HG03575 (cell line): ENCODE measurements around the gene BRI3.

Experiments
- ATAC-seq: cut with Tn5 transposase; IDR thresholded peaks from one replicate; pipeline ENCODE4 v1.9.1; 2021; ENCODE audit not compliant: unreplicated experiment, insufficient number of reproducible peaks, low FRiP score; ENCODE audit errors: extremely low read depth

The BRI3 gene

DNA sequence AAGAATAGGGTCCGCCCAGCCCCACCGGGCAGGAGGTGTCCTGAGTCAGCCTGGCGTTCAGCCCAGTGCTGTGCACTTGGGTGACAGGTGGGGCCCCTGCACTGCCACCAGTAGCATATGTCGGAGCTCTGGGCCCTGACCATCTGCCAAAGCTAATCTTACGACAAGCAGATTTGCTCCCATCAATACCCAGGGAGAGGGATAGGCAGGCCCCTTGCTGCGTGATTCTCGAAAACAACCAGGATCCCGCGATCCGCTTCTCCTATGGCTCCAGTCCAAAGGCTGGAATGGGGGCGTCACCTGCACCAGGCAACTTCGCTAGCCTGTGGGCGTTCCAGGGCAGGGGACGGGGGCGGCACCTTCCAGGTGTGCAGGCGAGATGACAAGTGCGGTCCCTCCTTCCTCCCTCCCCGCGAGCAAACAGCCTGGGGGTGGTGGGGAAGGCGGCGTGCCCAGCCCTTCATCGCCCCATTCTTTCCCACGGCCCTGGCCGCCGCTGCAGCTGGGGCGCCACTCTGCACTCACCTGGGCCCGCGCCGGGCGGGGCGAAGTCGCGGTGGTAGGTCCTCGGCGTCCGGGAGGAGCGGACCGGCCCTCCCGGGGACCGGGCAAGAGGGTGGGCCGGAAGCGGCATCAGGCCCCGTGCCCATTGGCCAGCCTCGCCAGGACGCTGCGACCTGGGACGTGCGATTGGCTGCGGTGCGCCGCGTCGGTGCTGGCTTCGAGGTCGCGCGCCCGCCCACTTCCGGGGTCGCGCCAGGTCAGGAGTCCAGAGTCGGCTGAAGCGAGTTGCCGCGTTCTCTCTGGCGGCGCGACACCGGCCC lies 29.7 kb upstream of the BRI3 start, which contains the start of gene TECPR1:
TECPR1 (minus strand) TSS at position 632 of the 824 bp plus-strand sequence. CDS start 6,086 bp downstream, outside the sequence.
- ATAC-seq, result peak; percentile 78

DNA sequence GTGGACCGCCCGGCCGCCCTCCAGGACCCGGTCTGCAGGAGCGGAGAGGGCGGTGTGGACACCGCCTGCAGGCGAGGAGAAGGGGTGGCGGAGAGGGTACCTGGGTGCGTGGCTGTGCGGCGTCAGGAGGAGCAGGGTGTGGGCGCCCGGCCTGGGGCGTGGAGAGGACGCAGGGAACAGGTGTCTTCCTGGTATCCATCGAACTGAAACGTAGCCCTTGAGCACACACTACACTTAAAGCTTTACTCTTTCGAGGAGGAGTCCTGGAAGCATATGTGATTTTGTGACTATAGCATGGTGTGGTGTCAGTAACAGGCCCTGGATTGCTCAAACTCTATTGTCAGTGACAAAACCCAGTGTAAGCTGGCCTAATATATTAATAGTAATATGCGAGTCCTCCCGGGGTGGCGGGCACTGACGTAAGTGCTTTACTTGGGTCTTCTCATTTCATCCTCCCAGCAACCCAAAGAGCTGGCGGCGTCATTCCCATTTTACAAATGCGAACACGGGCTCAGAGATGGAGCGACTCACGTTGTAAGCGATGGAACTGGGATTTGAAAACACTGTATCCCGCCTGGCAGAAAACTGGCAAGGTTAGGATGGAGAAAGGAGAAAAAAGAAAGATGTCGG lies 28.9 kb upstream of the BRI3 start:
- ATAC-seq, result no peak

DNA sequence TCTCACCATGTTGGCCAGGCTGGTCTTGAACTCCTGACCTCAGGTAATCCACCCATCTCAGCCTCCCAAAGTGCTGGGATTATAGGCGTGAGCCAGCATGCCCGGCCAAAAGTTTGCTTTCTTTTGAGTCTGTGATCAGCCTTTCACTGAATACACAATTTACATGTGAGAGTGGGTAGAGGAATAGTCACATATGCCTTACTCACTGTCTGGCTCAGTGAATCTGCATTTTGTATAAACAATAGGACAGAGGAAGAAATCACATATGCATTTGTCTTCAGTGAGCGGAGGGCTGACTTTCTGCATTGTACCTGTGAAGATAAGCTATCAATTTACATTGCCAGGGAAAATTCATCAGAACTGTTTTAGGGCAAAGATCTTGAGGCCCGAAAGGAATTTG lies 27.0 kb upstream of the BRI3 start:
- no peak for ATAC-seq

DNA sequence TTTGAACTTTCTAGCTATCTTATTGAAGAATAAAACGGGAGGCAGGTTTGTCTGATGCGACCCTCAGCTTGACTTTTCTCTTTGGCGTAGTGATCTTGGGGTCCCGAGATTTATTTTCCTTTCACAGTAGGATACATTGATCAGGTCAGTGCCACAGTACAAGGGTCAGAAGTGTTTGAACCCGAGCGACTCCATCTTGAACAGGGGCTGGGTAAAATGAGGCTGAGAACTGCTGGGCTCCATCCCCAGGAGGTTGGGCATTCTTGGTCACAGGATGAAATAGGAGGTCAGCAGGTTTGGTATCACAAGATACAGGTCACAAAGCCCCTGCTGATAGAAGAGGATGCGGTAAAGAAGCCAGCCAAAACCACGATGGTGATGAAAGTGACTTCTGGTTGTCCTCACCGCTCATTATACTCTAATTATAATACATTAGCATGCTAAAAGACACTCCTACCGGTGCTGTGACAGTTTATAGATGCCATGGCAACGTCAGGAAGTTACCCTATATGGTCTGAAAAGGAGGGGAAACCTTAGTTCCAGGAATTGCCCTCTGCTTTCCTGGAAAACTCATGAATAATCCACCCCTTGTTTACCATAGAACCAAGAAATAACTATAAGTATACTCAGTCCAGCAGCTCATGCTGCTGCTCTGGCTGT lies 26.4 kb upstream of the BRI3 start:
- ATAC-seq, result no peak

DNA sequence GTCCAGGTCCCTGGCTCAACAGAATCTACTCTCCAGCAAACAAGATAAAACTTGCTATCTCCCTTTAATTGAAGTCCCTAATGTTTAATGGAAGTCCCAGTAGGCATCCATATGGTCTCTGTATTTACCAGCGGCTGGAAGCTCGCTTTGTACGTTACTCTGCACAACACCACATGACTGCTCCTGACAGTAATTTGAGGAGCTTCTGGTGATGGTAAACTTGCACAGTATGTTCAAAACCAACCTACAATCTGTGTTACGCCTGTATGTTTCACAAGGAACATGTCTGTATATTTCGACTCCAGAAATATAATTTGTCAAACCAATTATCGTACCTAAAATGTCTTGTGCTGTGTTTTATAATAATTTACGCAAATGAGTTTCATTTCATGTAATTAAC lies 25.1 kb upstream of the BRI3 start:
- ATAC-seq, result no peak

DNA sequence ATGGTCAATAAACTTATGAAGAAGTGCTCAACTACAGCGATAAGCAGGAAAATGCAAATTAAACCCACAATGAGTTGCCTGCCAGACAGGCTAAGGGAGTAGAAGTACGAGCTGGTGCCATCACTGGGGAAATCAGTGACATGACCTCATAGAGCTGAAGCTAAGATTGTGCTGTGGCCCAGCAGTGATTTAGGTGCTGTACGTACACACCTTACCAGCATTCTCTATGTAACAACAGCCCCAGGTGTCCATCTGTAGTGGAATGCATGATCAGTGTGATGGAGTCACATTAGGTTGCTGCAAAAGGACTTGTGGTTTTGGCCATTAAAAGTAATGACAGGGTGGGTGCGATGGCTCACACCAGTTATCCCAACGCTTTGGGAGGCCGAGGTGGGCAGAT lies 23.8 kb upstream of the BRI3 start:
- ATAC-seq, result no peak

DNA sequence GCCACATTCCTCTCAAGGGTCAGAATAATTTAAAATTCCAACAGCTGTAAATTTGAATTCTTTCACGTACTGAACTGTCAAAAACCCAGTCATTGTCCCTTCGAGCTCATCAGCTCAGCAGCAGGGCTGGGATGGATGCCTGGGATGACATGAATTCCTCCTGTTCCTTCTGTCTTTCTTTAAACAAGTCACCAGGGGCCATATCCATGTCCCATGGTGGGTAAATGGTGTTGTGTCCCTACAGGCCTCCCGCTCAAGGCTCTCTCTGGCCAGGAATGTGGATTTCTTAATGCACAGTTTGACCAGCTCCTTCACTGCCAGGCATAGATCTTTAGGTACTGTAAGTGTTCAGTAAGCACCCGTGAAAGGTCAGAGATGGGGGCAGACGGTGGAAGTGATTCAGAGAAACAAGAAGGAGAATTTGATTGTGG lies 15.6 kb upstream of the BRI3 start:
- ATAC-seq, result no peak

DNA sequence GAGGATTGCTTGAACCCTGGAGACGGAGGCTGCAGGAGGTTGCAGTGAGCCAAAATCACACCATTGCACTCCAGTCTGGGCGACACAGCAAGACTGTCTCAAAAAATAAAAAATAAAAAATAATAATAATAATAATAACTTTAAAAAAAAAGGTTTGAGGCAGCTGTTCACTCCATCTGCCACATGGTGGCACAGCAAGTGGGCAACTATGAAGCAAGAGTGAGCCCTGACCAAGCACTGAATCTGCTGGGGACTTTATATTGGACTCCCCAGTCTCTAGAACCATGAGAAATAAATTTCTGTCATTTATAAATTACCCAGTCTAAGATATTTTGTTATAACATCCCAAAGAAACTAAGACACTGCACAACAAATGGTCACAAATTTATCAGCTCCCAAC lies 14.6 kb upstream of the BRI3 start:
- ATAC-seq, result no peak

DNA sequence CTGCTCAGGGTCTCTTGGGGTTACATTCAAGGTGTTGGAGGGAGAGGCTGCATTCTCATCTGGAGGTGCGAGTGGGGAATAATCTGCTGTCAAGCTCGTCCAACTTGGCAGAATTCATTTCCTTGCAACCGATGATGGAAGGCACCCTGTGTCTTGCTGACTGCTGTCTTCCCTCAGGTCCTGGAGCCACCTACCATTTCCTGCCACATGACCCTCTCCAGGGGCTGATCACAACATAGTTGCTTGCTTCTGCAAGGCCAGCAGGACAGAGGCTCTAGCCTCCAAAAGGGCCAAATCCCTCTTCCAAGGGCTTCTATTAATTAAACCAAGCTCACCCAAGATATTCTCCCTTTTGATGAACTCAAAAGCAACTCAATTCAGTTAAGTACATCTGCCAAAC lies 14.2 kb upstream of the BRI3 start:
- ATAC-seq, result no peak

DNA sequence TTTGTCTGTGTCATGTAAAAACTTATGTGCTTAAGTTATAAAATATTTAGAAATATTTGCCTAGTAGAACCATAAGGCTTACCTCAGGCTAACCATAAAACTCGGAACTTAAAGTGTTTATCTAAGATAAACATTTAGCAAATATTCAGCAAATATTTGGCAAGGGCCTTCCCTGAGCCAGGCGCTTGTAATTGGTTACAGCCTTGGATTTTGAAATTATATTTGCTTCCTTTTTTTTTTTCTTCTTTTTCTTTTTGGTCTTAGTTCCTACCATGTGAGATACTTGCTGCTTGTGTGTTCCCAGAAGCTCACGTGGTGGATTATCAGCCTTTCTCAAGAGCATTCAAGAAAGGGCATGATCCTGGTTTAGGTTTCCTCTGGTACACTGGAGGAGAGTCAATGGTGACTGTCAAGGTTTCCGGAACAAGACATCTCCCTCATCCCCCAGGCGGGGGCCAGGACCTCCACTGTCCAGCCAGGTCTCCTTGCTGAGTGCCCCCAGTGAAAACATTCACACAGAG lies 5.2 kb upstream of the BRI3 start:
- no peak for ATAC-seq

DNA sequence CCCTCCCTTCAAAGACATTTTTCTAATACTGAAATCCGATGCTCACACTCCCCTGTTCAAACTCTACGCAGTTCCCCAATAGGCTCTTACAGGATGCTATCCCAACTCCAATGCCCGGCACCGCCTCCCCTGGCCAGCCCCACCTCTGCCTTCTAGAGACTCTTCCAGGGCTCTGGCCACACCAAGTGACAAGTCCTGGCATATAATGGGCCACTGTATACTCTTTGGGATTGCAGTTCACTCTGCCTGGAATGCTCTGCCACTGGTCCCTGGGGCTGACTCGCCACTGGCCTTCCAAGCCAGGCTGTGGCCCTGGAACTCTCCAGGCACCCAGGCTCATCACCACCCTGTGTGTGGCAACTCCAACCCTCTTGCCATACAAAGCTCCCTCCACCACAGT lies 3.1 kb upstream of the BRI3 start:
- no peak for ATAC-seq

DNA sequence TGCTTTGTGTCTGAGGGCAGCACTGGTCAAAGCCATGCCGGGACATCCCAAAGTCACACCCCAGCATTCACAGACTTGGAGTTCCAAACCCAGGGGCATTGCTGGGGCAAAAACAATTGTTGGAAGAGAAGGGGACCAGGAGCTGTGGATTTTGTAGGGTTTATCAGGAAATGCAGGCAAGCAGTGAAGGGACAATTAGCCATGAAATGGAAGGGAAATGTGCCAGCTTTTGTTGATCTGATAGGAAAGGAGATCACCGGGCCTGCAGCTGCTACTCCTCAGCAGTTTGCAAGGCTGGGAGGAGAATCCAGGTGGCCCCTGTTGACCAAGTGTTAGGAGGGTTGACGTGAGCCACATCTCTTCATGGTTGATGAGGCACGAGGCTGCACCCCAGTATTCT lies 2.5 kb upstream of the BRI3 start:
- no peak for ATAC-seq

DNA sequence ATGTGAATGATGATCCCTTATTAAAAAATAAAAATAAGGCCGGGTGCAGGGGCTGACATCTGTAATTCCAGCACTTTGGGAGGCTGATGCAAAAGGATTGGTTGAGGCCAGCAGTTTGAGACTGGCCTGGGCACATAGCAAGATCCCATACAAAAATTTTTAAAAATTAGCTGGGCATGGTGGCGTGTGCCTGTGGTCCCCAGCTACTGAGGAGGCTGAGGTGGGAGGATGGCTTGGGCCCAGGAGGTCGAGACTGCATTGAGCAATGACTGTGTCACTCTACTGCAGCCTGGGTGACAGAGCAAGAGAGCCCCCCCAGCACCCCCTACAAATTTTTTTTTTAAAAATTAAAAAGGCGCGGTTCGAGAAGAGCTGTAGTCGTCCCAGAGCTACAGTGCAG lies 1.2 kb upstream of the BRI3 start:
- ATAC-seq, result no peak

DNA sequence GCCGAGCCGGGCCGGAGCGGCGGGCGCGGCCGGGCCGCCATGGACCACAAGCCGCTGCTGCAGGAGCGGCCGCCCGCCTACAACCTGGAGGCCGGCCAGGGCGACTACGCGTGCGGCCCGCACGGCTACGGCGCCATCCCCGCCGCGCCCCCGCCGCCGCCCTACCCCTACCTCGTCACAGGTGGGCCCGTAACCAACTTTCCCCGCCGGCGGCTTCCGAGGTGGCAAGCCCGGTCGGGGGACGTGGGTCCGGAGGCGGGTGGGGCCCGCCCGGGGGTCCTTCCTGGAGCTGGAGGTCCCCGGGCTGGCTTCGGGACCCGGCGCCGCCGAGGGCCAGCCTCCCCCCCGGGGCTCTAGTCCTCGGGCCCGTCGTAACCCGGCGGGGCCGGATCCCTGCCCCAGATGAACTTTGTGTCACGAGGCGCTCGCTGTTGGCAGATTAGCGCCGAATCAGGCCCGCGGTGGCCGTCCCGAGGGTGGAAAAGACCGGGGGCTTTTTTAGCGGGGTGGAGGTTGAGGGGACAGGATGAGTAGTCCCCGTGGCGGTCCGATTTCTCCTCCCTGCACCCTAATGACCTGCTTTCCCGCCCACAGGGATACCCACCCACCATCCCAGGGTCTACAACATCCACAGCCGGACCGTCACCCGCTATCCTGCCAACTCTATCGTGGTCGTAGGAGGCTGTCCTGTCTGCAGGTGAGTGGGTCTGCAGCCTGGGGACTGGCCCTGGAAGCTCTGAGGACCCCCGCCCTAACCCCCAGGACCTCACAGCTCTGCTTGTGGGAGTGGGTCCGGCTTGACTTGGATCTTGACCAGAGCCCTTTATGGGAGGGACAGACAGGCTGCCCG lies 496 bp downstream of the BRI3 start:
- ATAC-seq, result no peak

DNA sequence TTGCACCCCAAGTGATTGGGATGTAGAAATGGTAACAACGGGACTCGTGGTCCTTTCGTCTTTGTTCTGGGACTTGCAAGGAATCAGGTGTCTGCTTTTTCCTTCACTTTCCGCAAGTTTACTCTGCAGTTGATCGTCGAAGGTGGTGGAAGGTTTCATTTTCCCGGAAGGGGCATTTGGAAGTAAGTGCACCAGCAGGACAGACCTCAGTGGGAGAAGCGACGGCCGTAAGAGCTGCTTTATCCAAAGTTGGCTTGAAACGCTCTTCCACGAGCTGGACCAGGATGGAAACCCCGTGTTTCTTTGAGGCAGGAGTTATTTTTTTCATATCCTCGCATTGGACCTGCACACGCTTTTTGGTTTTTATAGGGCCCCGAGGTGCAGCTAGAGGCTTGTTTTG lies 1.2 kb downstream of the BRI3 start:
- ATAC-seq, result no peak

DNA sequence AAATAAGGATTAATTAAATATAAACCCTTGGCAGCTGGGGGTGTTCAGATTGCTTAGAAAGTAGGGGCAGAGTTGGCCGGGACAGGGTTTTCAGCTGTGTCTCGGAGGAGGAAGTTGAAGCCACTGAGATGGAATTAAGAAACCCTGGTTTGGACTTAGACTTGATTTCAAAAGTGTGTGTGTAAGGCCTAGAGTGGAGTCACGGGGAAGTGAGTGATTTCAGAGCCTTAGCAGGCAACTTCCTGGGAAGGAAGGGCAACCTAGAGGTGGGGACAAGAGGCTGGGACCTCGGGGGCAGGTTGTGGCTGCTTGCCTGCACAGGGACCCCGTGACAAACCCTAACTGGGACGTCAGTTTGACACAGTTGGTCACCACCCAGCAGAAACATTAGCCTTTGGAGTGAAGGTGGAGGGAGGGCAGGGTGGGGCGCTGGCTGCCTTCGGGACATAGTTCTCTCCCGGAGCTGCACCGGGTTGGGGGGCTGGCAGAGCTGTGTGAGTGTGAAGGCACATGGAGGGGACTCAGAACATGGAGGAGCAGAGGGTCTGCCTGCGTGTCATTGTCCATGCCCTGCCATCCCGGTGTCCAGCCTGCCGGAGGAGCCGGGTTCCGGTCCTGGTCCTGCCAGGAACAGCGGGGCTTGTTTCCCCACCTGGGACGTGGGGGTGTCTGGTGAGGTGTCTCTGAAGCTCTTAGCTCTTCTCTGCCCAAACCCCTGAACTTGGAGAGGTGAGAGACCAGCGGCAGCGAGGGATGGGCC lies 1.8 kb downstream of the BRI3 start:
- ATAC-seq, result no peak

DNA sequence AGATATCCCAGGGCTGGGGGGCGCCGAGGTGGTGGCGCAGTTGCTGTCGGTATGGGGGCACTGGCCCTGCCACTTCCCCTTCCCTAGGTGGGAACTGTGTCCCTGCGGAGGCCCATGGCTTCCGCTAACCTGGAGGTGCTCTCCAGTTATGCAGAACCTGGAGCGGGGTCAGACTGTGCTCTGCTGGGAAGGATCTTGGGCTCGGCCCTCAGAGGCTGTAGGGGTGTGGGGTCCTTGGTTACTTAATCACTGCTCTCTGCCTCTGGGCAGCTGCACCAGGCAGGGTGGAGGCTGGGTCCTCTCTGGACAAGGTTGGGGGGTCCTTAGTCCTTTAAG lies 2.4 kb downstream of the BRI3 start:
- no peak for ATAC-seq

DNA sequence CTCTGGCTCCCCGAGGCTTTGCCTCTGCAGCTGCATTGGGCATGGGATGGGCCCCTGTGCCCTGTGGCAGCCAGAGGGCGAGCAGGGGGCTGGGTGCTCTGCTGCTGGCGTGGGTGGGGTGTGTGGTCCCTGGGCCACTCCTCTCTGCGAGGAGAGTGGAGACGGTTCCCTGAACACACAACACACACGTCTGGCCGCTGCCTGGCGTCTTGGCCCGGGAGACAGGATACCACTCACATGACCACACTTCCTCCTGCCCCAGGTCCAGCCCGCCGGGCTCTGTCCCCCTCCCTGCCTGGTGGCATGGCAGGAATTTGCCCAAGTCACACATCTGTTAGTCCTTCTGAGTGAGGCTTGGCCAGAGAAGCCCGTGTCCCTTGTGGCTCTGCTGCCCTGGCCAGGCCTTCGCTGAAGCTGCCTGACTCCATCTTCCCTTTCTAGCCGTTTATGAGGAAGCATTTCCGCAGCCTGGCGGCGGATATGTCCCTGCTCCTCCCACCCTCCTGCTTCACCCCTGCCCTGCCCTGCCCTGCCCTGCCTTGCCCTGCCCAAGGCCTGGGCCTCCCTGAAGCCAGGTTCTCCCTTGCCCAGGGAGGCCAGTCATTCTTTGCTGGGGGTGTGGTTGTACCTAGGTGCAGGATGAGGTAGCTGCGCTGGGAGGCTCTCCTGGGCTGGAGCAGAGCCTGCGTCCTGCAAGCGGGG lies 3.0 kb downstream of the BRI3 start:
- no peak for ATAC-seq
